ENCODE measurements around the gene TEX48. TPM values are rescaled to one million over a fixed set of nuclear protein-coding genes. Genes with fewer than 3 reads are reported as not detected.
A peak's percentile ranks its signal among the peaks of the same experiment; 100 is the strongest.

The TEX48 gene
- total and polyA plus RNA-seq, 10 of the 15 experiments (the other 5 are each of a cell fraction or from before 2014, with no cell fraction given), result not detected

DNA sequence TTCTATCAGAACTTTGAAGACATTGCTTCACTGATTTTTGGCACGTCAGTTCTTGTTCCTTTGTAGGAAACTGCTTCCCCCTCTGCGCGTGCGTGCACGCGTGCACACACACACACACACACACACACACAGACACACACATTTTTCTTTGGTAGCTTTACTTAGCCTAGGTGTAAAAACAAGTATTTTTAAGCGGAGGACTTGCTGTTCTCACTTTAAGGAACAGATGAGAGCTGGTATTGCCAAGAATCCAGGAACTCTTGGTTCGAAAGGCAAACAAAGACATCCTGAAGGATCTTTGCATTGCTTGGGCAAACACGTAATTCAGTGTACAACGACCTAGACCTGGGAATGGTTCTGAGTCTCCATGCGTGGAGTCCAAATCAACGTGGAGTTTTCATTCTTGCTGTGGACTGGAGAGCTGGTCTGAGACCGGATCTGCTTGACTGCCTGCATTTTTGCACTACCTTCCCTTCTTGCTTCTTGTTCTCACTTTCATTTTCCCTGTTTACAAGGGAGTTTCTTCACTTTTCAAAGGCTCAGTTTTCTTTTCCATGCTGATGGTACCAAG lies 62.7 kb downstream of the TEX48 start (continued):
- TF ChIP-seq, protein P1, sequence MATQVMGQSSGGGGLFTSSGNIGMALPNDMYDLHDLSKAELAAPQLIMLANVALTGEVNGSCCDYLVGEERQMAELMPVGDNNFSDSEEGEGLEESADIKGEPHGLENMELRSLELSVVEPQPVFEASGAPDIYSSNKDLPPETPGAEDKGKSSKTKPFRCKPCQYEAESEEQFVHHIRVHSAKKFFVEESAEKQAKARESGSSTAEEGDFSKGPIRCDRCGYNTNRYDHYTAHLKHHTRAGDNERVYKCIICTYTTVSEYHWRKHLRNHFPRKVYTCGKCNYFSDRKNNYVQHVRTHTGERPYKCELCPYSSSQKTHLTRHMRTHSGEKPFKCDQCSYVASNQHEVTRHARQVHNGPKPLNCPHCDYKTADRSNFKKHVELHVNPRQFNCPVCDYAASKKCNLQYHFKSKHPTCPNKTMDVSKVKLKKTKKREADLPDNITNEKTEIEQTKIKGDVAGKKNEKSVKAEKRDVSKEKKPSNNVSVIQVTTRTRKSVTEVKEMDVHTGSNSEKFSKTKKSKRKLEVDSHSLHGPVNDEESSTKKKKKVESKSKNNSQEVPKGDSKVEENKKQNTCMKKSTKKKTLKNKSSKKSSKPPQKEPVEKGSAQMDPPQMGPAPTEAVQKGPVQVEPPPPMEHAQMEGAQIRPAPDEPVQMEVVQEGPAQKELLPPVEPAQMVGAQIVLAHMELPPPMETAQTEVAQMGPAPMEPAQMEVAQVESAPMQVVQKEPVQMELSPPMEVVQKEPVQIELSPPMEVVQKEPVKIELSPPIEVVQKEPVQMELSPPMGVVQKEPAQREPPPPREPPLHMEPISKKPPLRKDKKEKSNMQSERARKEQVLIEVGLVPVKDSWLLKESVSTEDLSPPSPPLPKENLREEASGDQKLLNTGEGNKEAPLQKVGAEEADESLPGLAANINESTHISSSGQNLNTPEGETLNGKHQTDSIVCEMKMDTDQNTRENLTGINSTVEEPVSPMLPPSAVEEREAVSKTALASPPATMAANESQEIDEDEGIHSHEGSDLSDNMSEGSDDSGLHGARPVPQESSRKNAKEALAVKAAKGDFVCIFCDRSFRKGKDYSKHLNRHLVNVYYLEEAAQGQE (IDR thresholded peaks at IDR 0.05; ENCODE audit: low read depth, low read length), result no peak
- TF ChIP-seq CHD4 (IDR thresholded peaks at IDR 0.05) (no peak), MYC (IDR thresholded peaks at IDR 0.05; ENCODE audit: insufficient read depth, insufficient read length, insufficient replicate concordance, low read length, severe bottlenecking) (no peak), EED (IDR thresholded peaks at IDR 0.05; ENCODE audit: low read depth) (peak; percentile 66), SMAD5 (IDR thresholded peaks at IDR 0.05; ENCODE audit: low read depth) (no peak)

DNA sequence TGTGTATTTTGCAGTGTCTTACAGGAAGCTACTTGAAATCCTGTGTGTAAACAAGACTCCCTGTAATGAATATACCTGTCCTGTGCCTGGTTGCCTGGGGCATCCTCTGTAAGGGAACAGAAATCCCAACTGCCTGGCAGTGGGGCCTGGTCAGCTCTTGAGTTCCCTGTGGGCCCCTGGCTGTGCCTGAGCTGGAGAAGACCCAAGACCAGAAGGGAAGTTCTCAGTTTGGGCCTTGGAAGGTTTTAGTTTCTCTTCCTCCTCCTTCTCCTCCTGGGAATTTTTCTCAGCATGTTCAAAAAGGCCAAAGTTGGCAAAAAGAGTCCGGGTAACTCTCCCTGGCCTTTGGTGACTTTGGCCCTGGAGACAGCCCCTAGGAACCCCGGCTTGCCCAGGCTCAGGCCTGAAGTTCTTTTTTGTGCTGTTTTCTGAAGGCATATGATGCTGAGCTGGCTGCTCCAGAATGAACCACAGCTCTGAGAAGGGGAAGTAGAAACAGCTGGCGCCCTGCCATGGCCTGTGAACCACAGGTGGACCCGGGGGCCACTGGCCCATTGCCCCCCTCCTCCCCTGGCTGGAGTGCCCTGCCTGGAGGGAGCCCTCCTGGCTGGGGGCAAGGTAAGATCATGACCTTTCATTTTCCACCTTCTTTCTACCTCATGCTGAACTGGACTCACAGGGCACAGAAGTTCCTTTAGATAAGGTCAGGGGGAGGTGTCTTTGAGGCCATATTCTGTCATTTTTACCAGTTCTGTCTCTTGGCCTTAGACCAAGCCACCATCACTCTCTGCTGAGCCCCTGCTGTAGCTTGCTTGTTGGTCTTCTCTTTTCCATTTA lies 65.1 kb downstream of the TEX48 start:
- intact Hi-C loops (cut with micrococcal nuclease; ENCODE audit: unreplicated experiment) (no loop called here), in situ Hi-C loops (cut with MboI) (no loop called here)
- ChIA-PET POLR2A (interaction anchor here (0.8 to 5.6 kb wide), 11 partner anchors 11 to 232 kb away, joined by 3 to 73 read pairs (median 4); partner anchors contain the start of gene ATP6V1G1), SMC1A (ENCODE audit: uncharacterized antibody, unreplicated experiment) (interaction anchor here (0.8 to 5.6 kb wide), 9 partner anchors 11 to 268 kb away, joined by 3 to 62 read pairs (median 3); partner anchors contain the start of genes AKNA and ATP6V1G1), CTCF (interaction anchor here (0.9 to 10.2 kb wide), 13 partner anchors 8 to 181 kb away, joined by 3 to 74 read pairs (median 4); partner anchors contain the start of gene ATP6V1G1), RAD21 (ENCODE audit: unreplicated experiment) (interaction anchor here (0.6 to 5.1 kb wide), 15 partner anchors 10 to 268 kb away, joined by 3 to 49 read pairs (median 4); partner anchors contain the start of gene ATP6V1G1)
- Histone ChIP-seq H4K20me1 (ENCODE audit: control insufficient read depth, insufficient read depth) (no peaks in the 10 kb centered on the region), H3K79me2 (ENCODE audit: control insufficient read depth, insufficient read depth, low read length) (peaks cover 86% of the 10 kb centered on the region), H2AFZ (ENCODE audit: control insufficient read depth, low read depth, low read length) (no peak overlapping the region), H3K4me3 (peak overlapping the region; percentile 62), H3K36me3 (ENCODE audit: control insufficient read depth in 2 of 2, insufficient read depth in 2 of 2, low read length in 1 of 2) (peaks cover 0 to 14% of the 10 kb centered on the region in 2 experiments; a peak in 1 of 4 replicates), H3K4me1 (ENCODE audit: control insufficient read depth, insufficient read depth, low read length) (peaks cover 66% of the 10 kb centered on the region), H3K9ac (ENCODE audit: control insufficient read depth, insufficient read depth, low read length) (peak overlapping the region; percentile 59), H3K9me3 (replicated peaks; ENCODE audit: control insufficient read depth, insufficient read depth, low read length) (no peaks in the 10 kb centered on the region; the same call in 2 of the 3 replicates), H3K27ac (ENCODE audit: control insufficient read depth, insufficient read depth) (peak overlapping the region; percentile 96), H3K27me3 (replicated peaks in 1 of 2; ENCODE audit: control insufficient read depth in 2 of 2, insufficient read depth in 2 of 2, low read length in 1 of 2) (no peaks in the 10 kb centered on the region), H3K4me2 (ENCODE audit: control insufficient read depth, insufficient read depth) (peak overlapping the region; percentile 81)
- no peak for FAIRE-seq
- BruUV-seq (replicated peaks), result TSS peak; percentile 88
- DNase-seq (ENCODE audit: low read depth, low spot score), result peak; percentile 72
- ATAC-seq, result peak; percentile 65
- WGBS (ENCODE audit: insufficient coverage, insufficient replicate concordance, low lambda C conversion rate, missing lambda C conversion rate), result 0% methylated on average over 4 of the region's 4 CpGs
- no peak for TF ChIP-seq RFX5 (IDR thresholded peaks at IDR 0.05; ENCODE audit: low read depth, low read length)
- 0 out of 2 replicates have a peak, but pooled peaks have one; percentile 21 for TF ChIP-seq CHD2 (IDR thresholded peaks at IDR 0.05; ENCODE audit: borderline replicate concordance, low read depth, low read length)
- TF ChIP-seq TBL1XR1 (IDR thresholded peaks at IDR 0.05; ENCODE audit: low read depth, low read length), result peak; percentile 58; the same call in 1 of the 2 replicates
- TF ChIP-seq YY1 (IDR thresholded peaks at IDR 0.05; ENCODE audit: low read depth, low read length), result 0 out of 2 replicates have a peak, but pooled peaks have one; percentile 28
- TF ChIP-seq, protein P2, sequence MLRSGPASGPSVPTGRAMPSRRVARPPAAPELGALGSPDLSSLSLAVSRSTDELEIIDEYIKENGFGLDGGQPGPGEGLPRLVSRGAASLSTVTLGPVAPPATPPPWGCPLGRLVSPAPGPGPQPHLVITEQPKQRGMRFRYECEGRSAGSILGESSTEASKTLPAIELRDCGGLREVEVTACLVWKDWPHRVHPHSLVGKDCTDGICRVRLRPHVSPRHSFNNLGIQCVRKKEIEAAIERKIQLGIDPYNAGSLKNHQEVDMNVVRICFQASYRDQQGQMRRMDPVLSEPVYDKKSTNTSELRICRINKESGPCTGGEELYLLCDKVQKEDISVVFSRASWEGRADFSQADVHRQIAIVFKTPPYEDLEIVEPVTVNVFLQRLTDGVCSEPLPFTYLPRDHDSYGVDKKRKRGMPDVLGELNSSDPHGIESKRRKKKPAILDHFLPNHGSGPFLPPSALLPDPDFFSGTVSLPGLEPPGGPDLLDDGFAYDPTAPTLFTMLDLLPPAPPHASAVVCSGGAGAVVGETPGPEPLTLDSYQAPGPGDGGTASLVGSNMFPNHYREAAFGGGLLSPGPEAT (IDR thresholded peaks at IDR 0.05; ENCODE audit: low read depth), result peak; percentile 78
- no peak for TF ChIP-seq MYC (IDR thresholded peaks at IDR 0.05; ENCODE audit: insufficient read depth, insufficient read length, insufficient replicate concordance, low read length, severe bottlenecking)
- TF ChIP-seq EED (IDR thresholded peaks at IDR 0.05; ENCODE audit: low read depth), result peak; percentile 71
- no peak for TF ChIP-seq YBX1 (IDR thresholded peaks at IDR 0.05)
- no peak for TF ChIP-seq POLR2AphosphoS2 (IDR thresholded peaks at IDR 0.05; ENCODE audit: low read depth, low read length)
- TF ChIP-seq, protein P3, sequence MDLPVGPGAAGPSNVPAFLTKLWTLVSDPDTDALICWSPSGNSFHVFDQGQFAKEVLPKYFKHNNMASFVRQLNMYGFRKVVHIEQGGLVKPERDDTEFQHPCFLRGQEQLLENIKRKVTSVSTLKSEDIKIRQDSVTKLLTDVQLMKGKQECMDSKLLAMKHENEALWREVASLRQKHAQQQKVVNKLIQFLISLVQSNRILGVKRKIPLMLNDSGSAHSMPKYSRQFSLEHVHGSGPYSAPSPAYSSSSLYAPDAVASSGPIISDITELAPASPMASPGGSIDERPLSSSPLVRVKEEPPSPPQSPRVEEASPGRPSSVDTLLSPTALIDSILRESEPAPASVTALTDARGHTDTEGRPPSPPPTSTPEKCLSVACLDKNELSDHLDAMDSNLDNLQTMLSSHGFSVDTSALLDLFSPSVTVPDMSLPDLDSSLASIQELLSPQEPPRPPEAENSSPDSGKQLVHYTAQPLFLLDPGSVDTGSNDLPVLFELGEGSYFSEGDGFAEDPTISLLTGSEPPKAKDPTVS (IDR thresholded peaks at IDR 0.05; ENCODE audit: low read depth, low read length), result no peak
